Measurements from ENCODE around the gene PRDM15. TPM values are rescaled to one million over a fixed set of nuclear protein-coding genes. Genes with fewer than 3 reads are reported as not detected.

The PRDM15 gene
- total and polyA plus RNA-seq, 4 donors, result 1.2 to 5.7 (median 2.1) TPM

DNA sequence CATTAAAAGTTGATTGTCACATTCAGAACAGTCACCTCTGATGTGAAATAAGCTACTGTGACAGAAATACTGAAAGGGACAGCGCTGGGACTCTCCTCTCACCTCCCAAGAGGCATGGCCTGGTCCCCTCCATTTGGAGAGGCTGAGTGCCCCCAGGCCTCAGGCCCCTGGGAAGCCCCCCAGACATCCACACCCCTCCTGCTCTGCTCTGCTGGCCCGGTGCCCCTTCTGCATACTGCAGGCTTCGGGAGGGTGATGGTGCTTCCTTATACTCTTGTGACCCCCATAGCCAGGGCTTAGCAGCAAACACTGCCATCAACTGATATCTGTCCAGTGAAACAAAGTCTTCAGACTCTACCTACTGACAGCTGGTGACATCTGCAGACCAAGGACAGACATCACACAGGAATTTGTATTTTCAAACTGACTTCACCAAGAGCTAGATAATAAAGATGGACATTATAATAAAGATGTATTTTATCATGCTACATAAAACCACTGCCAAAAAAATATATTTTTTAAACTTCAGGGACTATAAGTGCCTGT is 37.8 kb upstream of the PRDM15 start (continued):
- TF ChIP-seq, protein P1, sequence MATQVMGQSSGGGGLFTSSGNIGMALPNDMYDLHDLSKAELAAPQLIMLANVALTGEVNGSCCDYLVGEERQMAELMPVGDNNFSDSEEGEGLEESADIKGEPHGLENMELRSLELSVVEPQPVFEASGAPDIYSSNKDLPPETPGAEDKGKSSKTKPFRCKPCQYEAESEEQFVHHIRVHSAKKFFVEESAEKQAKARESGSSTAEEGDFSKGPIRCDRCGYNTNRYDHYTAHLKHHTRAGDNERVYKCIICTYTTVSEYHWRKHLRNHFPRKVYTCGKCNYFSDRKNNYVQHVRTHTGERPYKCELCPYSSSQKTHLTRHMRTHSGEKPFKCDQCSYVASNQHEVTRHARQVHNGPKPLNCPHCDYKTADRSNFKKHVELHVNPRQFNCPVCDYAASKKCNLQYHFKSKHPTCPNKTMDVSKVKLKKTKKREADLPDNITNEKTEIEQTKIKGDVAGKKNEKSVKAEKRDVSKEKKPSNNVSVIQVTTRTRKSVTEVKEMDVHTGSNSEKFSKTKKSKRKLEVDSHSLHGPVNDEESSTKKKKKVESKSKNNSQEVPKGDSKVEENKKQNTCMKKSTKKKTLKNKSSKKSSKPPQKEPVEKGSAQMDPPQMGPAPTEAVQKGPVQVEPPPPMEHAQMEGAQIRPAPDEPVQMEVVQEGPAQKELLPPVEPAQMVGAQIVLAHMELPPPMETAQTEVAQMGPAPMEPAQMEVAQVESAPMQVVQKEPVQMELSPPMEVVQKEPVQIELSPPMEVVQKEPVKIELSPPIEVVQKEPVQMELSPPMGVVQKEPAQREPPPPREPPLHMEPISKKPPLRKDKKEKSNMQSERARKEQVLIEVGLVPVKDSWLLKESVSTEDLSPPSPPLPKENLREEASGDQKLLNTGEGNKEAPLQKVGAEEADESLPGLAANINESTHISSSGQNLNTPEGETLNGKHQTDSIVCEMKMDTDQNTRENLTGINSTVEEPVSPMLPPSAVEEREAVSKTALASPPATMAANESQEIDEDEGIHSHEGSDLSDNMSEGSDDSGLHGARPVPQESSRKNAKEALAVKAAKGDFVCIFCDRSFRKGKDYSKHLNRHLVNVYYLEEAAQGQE (IDR thresholded peaks at IDR 0.05), result no peak
- TF ChIP-seq, protein P2, sequence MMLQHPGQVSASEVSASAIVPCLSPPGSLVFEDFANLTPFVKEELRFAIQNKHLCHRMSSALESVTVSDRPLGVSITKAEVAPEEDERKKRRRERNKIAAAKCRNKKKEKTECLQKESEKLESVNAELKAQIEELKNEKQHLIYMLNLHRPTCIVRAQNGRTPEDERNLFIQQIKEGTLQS (IDR thresholded peaks at IDR 0.05), result no peak
- no peak for TF ChIP-seq NR2F2 (IDR thresholded peaks at IDR 0.05)
- no peak for TF ChIP-seq EGR1 (IDR thresholded peaks at IDR 0.05; ENCODE audit: low read depth in 2 of 2)
- no peak for TF ChIP-seq YY1 (IDR thresholded peaks at IDR 0.05)
- TF ChIP-seq RXRA (IDR thresholded peaks at IDR 0.05), result no peak
- TF ChIP-seq, protein P3, sequence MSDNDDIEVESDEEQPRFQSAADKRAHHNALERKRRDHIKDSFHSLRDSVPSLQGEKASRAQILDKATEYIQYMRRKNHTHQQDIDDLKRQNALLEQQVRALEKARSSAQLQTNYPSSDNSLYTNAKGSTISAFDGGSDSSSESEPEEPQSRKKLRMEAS (IDR thresholded peaks at IDR 0.05), result no peak
- TF ChIP-seq GABPA (IDR thresholded peaks at IDR 0.05 in 1 of 2, conservative IDR thresholded peaks at IDR 0.05 in 1 of 2), result no peak

DNA sequence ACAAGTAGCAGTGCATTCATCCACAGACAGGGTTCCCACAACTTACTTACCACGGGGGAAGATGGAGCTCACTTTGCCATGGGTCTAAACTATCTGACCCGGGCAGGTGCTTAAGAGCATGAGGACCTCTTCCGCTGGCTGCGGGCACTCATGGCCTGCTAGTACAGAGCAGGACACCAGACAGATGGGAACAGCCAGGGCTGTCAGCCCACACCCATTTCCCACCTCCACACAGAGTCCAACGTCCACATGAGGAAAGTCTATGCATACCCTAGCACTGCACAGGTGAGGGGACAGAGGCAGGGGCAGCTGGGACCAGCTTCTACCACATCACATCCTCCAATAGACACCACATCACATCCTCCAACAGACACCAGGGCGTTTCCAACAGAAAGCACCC is 35.8 kb upstream of the PRDM15 start:
- 85% methylated on average over 6 of the region's 6 CpGs for WGBS
- Histone ChIP-seq H3K27me3 (ENCODE audit: control insufficient read depth in 4 of 4, insufficient read depth in 4 of 4, low read length in 3 of 4) (no peaks in the 10 kb centered on the region), H3K27ac (ENCODE audit: low read depth in 1 of 2, low read length in 2 of 2) (no peak overlapping the region), H3K4me1 (ENCODE audit: control insufficient read depth in 4 of 4, insufficient read depth in 4 of 4, low read length in 3 of 4) (no peaks in the 10 kb centered on the region), H3K4me3 (ENCODE audit: low read depth in 1 of 3, low read length in 3 of 3) (no peak overlapping the region), H3K36me3 (ENCODE audit: control insufficient read depth in 4 of 4, insufficient read depth in 3 of 4, low read depth in 1 of 4, low read length in 3 of 4) (peaks cover 1 to 36% (median 16%) of the 10 kb centered on the region in 4 donors), H3K9me3 (ENCODE audit: control insufficient read depth in 4 of 4, low read length in 3 of 4) (no peaks in the 10 kb centered on the region), H3K9ac (ENCODE audit: low read depth in 1 of 2, low read length in 2 of 2) (no peak overlapping the region)
- no peak for DNase-seq (ENCODE audit: low spot score)
- TF ChIP-seq YY1 (IDR thresholded peaks at IDR 0.05), result no peak
- no peak for TF ChIP-seq GABPA (IDR thresholded peaks at IDR 0.05 in 1 of 2, conservative IDR thresholded peaks at IDR 0.05 in 1 of 2)
- TF ChIP-seq SP1 (IDR thresholded peaks at IDR 0.05), result no peak
- no peak for TF ChIP-seq RAD21 (IDR thresholded peaks at IDR 0.05)
- TF ChIP-seq, protein P3 (IDR thresholded peaks at IDR 0.05), result no peak
- TF ChIP-seq HNF4A (conservative IDR thresholded peaks at IDR 0.05), result no peak
- TF ChIP-seq, protein P4, sequence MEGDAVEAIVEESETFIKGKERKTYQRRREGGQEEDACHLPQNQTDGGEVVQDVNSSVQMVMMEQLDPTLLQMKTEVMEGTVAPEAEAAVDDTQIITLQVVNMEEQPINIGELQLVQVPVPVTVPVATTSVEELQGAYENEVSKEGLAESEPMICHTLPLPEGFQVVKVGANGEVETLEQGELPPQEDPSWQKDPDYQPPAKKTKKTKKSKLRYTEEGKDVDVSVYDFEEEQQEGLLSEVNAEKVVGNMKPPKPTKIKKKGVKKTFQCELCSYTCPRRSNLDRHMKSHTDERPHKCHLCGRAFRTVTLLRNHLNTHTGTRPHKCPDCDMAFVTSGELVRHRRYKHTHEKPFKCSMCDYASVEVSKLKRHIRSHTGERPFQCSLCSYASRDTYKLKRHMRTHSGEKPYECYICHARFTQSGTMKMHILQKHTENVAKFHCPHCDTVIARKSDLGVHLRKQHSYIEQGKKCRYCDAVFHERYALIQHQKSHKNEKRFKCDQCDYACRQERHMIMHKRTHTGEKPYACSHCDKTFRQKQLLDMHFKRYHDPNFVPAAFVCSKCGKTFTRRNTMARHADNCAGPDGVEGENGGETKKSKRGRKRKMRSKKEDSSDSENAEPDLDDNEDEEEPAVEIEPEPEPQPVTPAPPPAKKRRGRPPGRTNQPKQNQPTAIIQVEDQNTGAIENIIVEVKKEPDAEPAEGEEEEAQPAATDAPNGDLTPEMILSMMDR (IDR thresholded peaks at IDR 0.05; ENCODE audit: low read depth, low read length, missing input control), result no peak
- no peak for TF ChIP-seq FOXA1 (IDR thresholded peaks at IDR 0.05)
- TF ChIP-seq JUND (IDR thresholded peaks at IDR 0.05), result no peak
- no peak for TF ChIP-seq RXRA (IDR thresholded peaks at IDR 0.05)
- TF ChIP-seq, protein P2 (IDR thresholded peaks at IDR 0.05), result no peak
- TF ChIP-seq HNF4G (IDR thresholded peaks at IDR 0.05), result no peak
- no peak for TF ChIP-seq FOXA2 (IDR thresholded peaks at IDR 0.05)
- TF ChIP-seq, protein P1 (IDR thresholded peaks at IDR 0.05), result no peak
- no peak for TF ChIP-seq TAF1 (conservative IDR thresholded peaks at IDR 0.05)

Data from liver (tissue), 9 donors.